Adrenal gland (tissue), 5 donors: ENCODE data around the gene GFRA1.

Experiments used
- CTCF ChIP-seq, 6 experiments: fragments of 450-650 bp in 4 of 6; fragments of 200-600 bp in 2 of 6; sonication (generic) in 1 of 6; IDR thresholded peaks; 1 replicate in 5 of 6; 2 replicates in 1 of 6; pipeline versions ENCODE4 v1.5.1 to v1.8.0; 2016 to 2021; ENCODE audit warnings: antibody characterized with exemption in 6 of 6, mild to moderate bottlenecking in 2 of 6, moderate library complexity in 1 of 6
- POLR2A ChIP-seq, 2 donors: fragments of 450-650 bp; IDR thresholded peaks; one replicate each; pipeline ENCODE4 v1.6.1; 2017; ENCODE audit warnings: antibody characterized with exemption in 2 of 2, mild to moderate bottlenecking in 2 of 2, moderate library complexity in 1 of 2
- donor health status: DM: no; HTN: no; CAD: no.

GRCh38 chr10:116216676-116217075 is 56.3 kb downstream of the GFRA1 start:
- TF ChIP-seq CTCF (IDR thresholded peaks at IDR 0.05), result no peak
- no peak for TF ChIP-seq POLR2A (IDR thresholded peaks at IDR 0.05)
